Suprapubic skin (tissue), 4 donors: ENCODE results near the gene PANK4. TPM values are rescaled to one million over a fixed set of nuclear protein-coding genes. Genes with fewer than 3 reads are reported as not detected.

ENCODE experiments used
- DNase-seq, 2 donors: peaks; one replicate each; pipeline ENCODE4 v3.0.0-alpha.2; 2019; ENCODE audit warnings: low spot score in 2 of 2
- H3K27ac ChIP-seq: fragments of 200-600 bp; sonication (generic); one replicate; pipeline ENCODE4 v1.5.1; 2019
- H3K27me3 ChIP-seq: fragments of 200-600 bp; sonication (generic); one replicate; pipeline ENCODE4 v1.5.1; 2019
- H3K36me3 ChIP-seq: fragments of 200-600 bp; sonication (generic); one replicate; pipeline ENCODE4 v1.5.1; 2019
- H3K4me1 ChIP-seq: fragments of 200-600 bp; sonication (generic); one replicate; pipeline ENCODE4 v1.5.1; 2019
- H3K4me3 ChIP-seq: fragments of 200-600 bp; sonication (generic); one replicate; pipeline ENCODE4 v1.5.1; 2019; ENCODE audit warnings: mild to moderate bottlenecking
- H3K9me3 ChIP-seq: fragments of 200-600 bp; sonication (generic); one replicate; pipeline ENCODE4 v1.5.1; 2019
- EP300 ChIP-seq: sonication (generic); formaldehyde crosslinking; IDR thresholded peaks from one replicate; pipeline ENCODE4 v1.6.1; 2017; ENCODE audit warnings: antibody characterized with exemption
- POLR2A ChIP-seq, 2 donors: fragments of 450-650 bp; IDR thresholded peaks; one replicate each; pipeline ENCODE4 v1.6.1; 2017; ENCODE audit warnings: antibody characterized with exemption in 2 of 2, mild to moderate bottlenecking in 2 of 2, moderate library complexity in 2 of 2
- POLR2AphosphoS5 ChIP-seq, 3 donors: sonication (generic); formaldehyde crosslinking; IDR thresholded peaks; one replicate each; pipeline ENCODE4 v1.6.1; 2017; ENCODE audit warnings: antibody characterized with exemption in 3 of 3
- WGBS: methylation state at CpG from one replicate; pipeline ENCODE4 v1.1.5; 2018; 5-methylcytosine and 5-hydroxymethylcytosine counted together
- total RNA-seq, 4 donors: library from RNA; depleted of rRNA; stranded (reverse); fragments of >200 nt; gene quantifications; one replicate each; pipeline ENCODE4 v1.1.0, GENCODE V29; 2016
- TF ChIP-seq, protein P1 (sequence below), 2 donors: fragments of 200-600 bp in 1 of 2; fragments of 450-650 bp in 1 of 2; sonication (generic) in 1 of 2; IDR thresholded peaks; one replicate each; pipeline ENCODE4 v1.5.1; 2016 to 2019; ENCODE audit warnings: antibody characterized with exemption in 2 of 2, mild to moderate bottlenecking in 1 of 2, moderate library complexity in 1 of 2

The PANK4 gene
- total RNA-seq, 4 donors from 2014 or later: 17.7 to 36.0 (median 29.7) TPM

DNA sequence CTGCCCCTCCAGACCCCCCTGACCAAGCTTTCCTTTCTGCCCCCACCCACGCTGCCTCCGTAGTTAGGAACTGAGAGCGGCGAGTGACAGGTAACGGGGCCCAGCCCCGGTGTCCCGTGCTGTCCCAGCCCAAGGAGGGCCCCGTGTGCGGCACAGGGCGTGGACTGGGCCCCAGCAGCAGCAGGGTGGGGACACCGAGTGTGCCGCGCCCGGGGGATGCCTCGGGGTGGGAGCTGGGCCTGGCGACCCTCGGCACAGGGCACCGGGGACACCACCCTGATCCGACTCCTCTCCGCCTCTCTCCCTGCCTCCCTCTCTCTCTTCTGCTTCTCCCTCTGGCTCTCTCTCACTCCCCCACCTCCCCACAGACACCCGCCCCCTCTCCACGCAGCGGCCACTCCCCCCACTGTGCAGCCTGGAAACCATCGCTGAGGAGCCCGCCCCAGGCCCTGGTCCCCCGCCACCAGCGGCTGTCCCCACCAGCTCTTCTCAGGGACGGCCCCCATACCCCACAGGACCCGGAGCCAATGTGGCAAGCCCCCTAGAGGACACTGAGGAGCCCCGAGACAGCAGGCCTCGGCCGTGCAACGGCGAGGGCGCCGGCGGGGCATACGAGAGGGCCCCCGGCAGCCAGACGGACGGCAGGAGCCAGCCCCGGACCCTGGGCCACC lies 22.7 kb downstream of the PANK4 start:
- Histone ChIP-seq H3K4me1 (peaks cover 26% of the 10 kb centered on the region), H3K27me3 (peaks cover 47% of the 10 kb centered on the region), H3K27ac (no peak overlapping the region), H3K4me3 (no peak overlapping the region), H3K36me3 (peaks cover 22% of the 10 kb centered on the region), H3K9me3 (no peaks in the 10 kb centered on the region)
- no peak for TF ChIP-seq POLR2A (IDR thresholded peaks at IDR 0.05)
- 65% methylated on average over 22 of the region's 42 CpGs for WGBS
- no peak for DNase-seq

DNA sequence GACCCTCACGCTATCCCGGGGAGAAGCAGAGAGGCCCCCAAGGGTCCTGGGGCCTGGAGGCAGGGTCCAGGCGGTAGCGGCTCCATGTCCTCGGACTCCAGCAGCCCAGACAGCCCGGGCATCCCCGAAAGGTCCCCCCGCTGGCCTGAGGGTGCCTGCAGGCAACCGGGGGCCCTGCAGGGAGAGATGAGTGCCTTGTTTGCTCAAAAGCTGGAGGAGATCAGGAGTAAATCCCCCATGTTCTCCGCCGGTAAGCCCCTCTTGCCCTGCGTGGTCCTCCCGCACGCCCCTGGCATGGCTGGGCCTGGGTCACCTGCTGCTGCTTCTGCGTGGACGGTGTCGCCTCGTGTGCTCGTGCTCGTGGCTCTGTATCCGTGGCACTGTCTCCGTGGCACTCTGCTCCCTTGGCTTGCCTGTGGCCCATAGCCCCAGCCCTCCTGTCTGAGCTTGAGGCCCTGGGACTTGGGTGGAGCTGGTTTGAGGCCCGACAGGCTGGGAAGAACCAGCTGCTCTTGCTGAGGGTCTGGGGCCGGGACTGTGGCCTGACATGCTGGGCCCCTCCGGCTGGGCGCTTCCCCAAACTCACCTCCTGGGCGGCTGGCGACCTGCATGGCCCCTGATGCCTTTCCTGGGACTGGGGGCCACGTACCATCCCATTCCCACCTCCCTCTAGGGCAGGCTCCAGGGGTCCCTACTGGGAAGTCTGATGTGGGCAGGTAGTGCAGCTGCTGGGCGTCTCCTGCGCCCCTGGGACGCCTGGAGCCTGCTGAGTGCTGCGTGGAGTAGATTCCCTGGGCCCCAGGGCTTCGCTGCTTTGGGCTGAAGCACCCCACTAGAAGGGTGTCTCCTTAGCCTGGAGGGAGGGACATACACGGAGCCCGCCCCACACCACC lies 23.5 kb downstream of the PANK4 start:
- Histone ChIP-seq H3K27ac (no peak overlapping the region), H3K9me3 (no peaks in the 10 kb centered on the region), H3K4me1 (peaks cover 26% of the 10 kb centered on the region), H3K36me3 (peaks cover 14% of the 10 kb centered on the region), H3K4me3 (no peak overlapping the region), H3K27me3 (peaks cover 51% of the 10 kb centered on the region)
- TF ChIP-seq POLR2AphosphoS5 (IDR thresholded peaks at IDR 0.05) (no peak), EP300 (no peak), POLR2A (IDR thresholded peaks at IDR 0.05) (no peak)
- TF ChIP-seq, protein P1, sequence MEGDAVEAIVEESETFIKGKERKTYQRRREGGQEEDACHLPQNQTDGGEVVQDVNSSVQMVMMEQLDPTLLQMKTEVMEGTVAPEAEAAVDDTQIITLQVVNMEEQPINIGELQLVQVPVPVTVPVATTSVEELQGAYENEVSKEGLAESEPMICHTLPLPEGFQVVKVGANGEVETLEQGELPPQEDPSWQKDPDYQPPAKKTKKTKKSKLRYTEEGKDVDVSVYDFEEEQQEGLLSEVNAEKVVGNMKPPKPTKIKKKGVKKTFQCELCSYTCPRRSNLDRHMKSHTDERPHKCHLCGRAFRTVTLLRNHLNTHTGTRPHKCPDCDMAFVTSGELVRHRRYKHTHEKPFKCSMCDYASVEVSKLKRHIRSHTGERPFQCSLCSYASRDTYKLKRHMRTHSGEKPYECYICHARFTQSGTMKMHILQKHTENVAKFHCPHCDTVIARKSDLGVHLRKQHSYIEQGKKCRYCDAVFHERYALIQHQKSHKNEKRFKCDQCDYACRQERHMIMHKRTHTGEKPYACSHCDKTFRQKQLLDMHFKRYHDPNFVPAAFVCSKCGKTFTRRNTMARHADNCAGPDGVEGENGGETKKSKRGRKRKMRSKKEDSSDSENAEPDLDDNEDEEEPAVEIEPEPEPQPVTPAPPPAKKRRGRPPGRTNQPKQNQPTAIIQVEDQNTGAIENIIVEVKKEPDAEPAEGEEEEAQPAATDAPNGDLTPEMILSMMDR (IDR thresholded peaks at IDR 0.05): no peak
- no peak for DNase-seq
- WGBS: 81% methylated on average over 15 of the region's 36 CpGs

DNA sequence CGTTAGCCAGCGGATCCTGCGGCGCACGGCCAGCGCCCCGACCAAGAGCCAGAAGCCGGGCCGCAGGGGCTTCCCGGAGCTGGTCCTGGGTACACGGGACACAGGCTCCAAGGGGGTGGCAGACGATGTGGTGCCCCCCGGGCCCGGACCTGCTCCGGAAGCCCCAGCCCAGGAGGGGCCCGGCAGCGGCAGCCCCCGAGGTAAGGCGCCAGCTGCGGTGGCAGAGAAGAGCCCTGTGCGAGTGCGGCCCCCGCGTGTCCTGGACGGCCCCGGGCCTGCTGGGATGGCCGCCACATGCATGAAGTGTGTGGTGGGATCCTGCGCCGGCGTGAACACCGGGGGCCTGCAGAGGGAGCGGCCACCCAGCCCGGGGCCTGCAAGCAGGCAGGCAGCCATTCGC lies 24.2 kb downstream of the PANK4 start:
- Histone ChIP-seq H3K4me1 (peaks cover 26% of the 10 kb centered on the region), H3K27ac (no peak overlapping the region), H3K4me3 (no peak overlapping the region), H3K9me3 (no peaks in the 10 kb centered on the region), H3K36me3 (peaks cover 9% of the 10 kb centered on the region), H3K27me3 (peaks cover 51% of the 10 kb centered on the region)
- TF ChIP-seq POLR2A (IDR thresholded peaks at IDR 0.05) (no peak), POLR2AphosphoS5 (IDR thresholded peaks at IDR 0.05) (no peak), EP300 (no peak)
- TF ChIP-seq, protein P1 (IDR thresholded peaks at IDR 0.05): no peak
- DNase-seq: no peak
- 68% methylated on average over 5 of the region's 34 CpGs for WGBS

DNA sequence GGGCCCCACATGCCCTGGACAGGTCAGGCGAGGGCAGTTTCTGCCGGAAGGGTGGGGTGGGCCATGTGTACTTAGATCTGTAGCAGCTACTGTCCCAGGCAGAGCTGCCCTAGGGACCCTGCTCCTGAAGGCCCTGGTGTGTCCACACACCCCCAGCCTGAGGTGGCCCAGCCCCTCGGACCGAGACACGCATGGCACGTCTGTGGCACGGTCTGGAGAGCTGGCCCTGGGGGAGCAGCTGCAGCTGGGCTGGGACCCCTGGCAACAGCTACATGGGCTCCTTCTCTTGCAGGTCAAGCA lies 24.6 kb downstream of the PANK4 start:
- Histone ChIP-seq H3K27me3 (peaks cover 51% of the 10 kb centered on the region), H3K4me3 (no peak overlapping the region), H3K27ac (no peak overlapping the region), H3K4me1 (peaks cover 23% of the 10 kb centered on the region), H3K36me3 (peaks cover 9% of the 10 kb centered on the region), H3K9me3 (no peaks in the 10 kb centered on the region)
- WGBS: 61% methylated on average over 4 of the region's 7 CpGs
- DNase-seq: no peak
- TF ChIP-seq EP300 (no peak), POLR2A (IDR thresholded peaks at IDR 0.05) (no peak), POLR2AphosphoS5 (IDR thresholded peaks at IDR 0.05) (no peak)
- TF ChIP-seq, protein P1 (IDR thresholded peaks at IDR 0.05): no peak

DNA sequence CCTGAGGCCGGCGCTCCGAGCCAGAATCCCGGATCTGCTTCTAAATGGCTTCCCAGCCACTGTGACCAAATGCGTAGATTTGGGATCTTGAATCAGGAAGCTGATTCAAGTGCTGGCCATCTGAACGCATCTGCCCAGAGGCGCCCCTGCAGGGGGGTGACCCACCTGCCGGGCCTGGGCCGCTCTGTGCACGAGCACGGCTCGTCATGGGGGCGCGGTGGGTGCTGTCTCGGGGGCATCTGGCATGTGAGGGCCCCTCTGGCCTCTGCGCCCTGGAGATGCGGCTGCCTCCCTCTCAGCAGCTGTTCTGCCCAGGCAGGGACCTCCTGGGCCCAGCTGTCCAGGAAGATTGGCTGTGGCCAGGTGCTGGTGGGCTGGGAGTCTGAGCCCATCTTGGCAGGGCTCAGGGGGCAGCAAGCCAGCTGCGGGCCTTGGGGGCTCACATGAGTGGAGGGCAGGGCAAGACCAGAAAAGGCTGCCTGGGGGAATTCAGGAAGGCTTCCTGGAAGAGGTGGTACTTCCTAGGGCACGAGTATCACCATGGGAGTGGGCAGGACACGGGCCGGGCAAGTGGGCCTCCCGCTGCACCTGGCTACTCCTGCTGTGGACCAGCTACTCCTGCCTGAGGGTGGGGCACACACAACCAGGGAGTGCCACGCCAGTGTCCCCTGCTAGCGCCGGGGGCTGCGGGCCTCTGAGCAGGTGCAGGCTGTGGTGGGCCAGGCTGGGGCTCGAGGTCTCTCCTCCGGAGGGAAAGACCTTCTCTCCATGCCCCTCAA lies 25.2 kb downstream of the PANK4 start:
- peaks cover 9% of the 10 kb centered on the region for H3K36me3 ChIP-seq
- 45% methylated on average over 4 of the region's 28 CpGs for WGBS
- H3K9me3 ChIP-seq: no peaks in the 10 kb centered on the region
- H3K4me1 ChIP-seq: peaks cover 18% of the 10 kb centered on the region
- no peak for DNase-seq
- no peak overlapping the region for H3K27ac ChIP-seq
- H3K27me3 ChIP-seq: peaks cover 51% of the 10 kb centered on the region
- H3K4me3 ChIP-seq: no peak overlapping the region
- TF ChIP-seq POLR2AphosphoS5 (IDR thresholded peaks at IDR 0.05) (no peak), POLR2A (IDR thresholded peaks at IDR 0.05) (no peak)
